Measurements from ENCODE around the gene CARS2. TPM values are rescaled to one million over a fixed set of nuclear protein-coding genes. Genes with fewer than 3 reads are reported as not detected.
"Not testable (repeated sequence)": the region's sequence is repeated elsewhere in the genome, so short reads cannot be mapped to it uniquely, and the experiment has no call there.

CARS2 gene
- total and polyA plus RNA-seq, 5 donors from 2014 or later = 23.1 to 71.4 (median 35.2) TPM

- Mint-ChIP-seq H3K4me1 (no peaks in the 10 kb centered on the region), H3K9me3 (peaks cover 0 to 1% (median 0%) of the 10 kb centered on the region in 7 donors), H3K27ac (no peak overlapping the region), H3K36me3 (peaks cover 33% of the 10 kb centered on the region), H3K27me3 (no peaks in the 10 kb centered on the region), H3K4me3 (no peak overlapping the region)
- ATAC-seq (ENCODE audit: low read depth in 2 of 2) (peak in 1 of 2 donors; percentile 22), DNase-seq (no peak)
- no peaks in the 10 kb centered on the region for H3K4me1 ChIP-seq (ENCODE audit: control insufficient read depth, insufficient read depth, low read length, poor library complexity, severe bottlenecking)
- no peaks in the 10 kb centered on the region for H3K27me3 ChIP-seq (ENCODE audit: control insufficient read depth, insufficient read depth, low read length)
- no peaks in the 10 kb centered on the region for H3K9me3 ChIP-seq (ENCODE audit: control insufficient read depth in 2 of 2, low read length in 2 of 2)
- H3K36me3 ChIP-seq (ENCODE audit: control insufficient read depth, insufficient read depth, low read length) = peaks cover 79% of the 10 kb centered on the region
- H3K4me3 ChIP-seq (ENCODE audit: low read depth, low read length) = no peak overlapping the region
- no peak overlapping the region for H3K27ac ChIP-seq (ENCODE audit: insufficient read depth, low read length, poor library complexity, severe bottlenecking)
These were observed 68.2 kb downstream of the CARS2 start for GRCh38 chr13:110637747-110638146.

- Mint-ChIP-seq H3K4me3 (no peak overlapping the region), H3K27ac (peak overlapping the region in 1 of 3 donors; percentile 14), H3K9me3 (peaks cover 0 to 1% (median 0%) of the 10 kb centered on the region in 7 donors), H3K4me1 (no peaks in the 10 kb centered on the region), H3K27me3 (no peaks in the 10 kb centered on the region), H3K36me3 (peaks cover 33% of the 10 kb centered on the region)
- Histone ChIP-seq H3K27ac (ENCODE audit: insufficient read depth, low read length, poor library complexity, severe bottlenecking) (no peak overlapping the region), H3K4me1 (ENCODE audit: control insufficient read depth, insufficient read depth, low read length, poor library complexity, severe bottlenecking) (no peaks in the 10 kb centered on the region), H3K27me3 (ENCODE audit: control insufficient read depth, insufficient read depth, low read length) (no peaks in the 10 kb centered on the region), H3K9me3 (ENCODE audit: control insufficient read depth in 2 of 2, low read length in 2 of 2) (no peaks in the 10 kb centered on the region), H3K36me3 (ENCODE audit: control insufficient read depth, insufficient read depth, low read length) (peaks cover 75% of the 10 kb centered on the region), H3K4me3 (ENCODE audit: low read depth, low read length) (no peak overlapping the region)
- ATAC-seq (ENCODE audit: low read depth in 2 of 2) = no peak
- no peak for DNase-seq
These were observed 68.6 kb downstream of the CARS2 start for GRCh38 chr13:110637275-110637674.

- H3K4me3 ChIP-seq (ENCODE audit: low read depth, low read length) = no peak overlapping the region
- H3K9me3 ChIP-seq (ENCODE audit: control insufficient read depth in 2 of 2, low read length in 2 of 2) = no peaks in the 10 kb centered on the region
- ATAC-seq (ENCODE audit: low read depth in 2 of 2) (no peak), DNase-seq (no peak)
- Mint-ChIP-seq H3K4me3 (no peak overlapping the region), H3K9me3 (peaks cover 0 to 1% (median 0%) of the 10 kb centered on the region in 7 donors), H3K27me3 (no peaks in the 10 kb centered on the region), H3K36me3 (peaks cover 36% of the 10 kb centered on the region), H3K27ac (no peak overlapping the region), H3K4me1 (peaks cover 0 to 3% (median 0%) of the 10 kb centered on the region in 4 donors)
- peaks cover 73% of the 10 kb centered on the region for H3K36me3 ChIP-seq (ENCODE audit: control insufficient read depth, insufficient read depth, low read length)
- no peaks in the 10 kb centered on the region for H3K4me1 ChIP-seq (ENCODE audit: control insufficient read depth, insufficient read depth, low read length, poor library complexity, severe bottlenecking)
- H3K27me3 ChIP-seq (ENCODE audit: control insufficient read depth, insufficient read depth, low read length) = no peaks in the 10 kb centered on the region
- H3K27ac ChIP-seq (ENCODE audit: insufficient read depth, low read length, poor library complexity, severe bottlenecking) = no peak overlapping the region
These were observed 69.2 kb downstream of the CARS2 start for GRCh38 chr13:110636701-110637201.

- DNase-seq (no peak), ATAC-seq (ENCODE audit: low read depth in 2 of 2) (no peak)
- no peaks in the 10 kb centered on the region for H3K4me1 ChIP-seq (ENCODE audit: control insufficient read depth, insufficient read depth, low read length, poor library complexity, severe bottlenecking)
- Mint-ChIP-seq H3K9me3 (peaks cover 0 to 1% (median 0%) of the 10 kb centered on the region in 7 donors), H3K27ac (no peak overlapping the region), H3K4me1 (peaks cover 0 to 3% (median under 1%) of the 10 kb centered on the region in 4 donors), H3K36me3 (peaks cover 33% of the 10 kb centered on the region), H3K4me3 (no peak overlapping the region), H3K27me3 (no peaks in the 10 kb centered on the region)
- H3K9me3 ChIP-seq (ENCODE audit: control insufficient read depth in 2 of 2, low read length in 2 of 2) = no peaks in the 10 kb centered on the region
- H3K4me3 ChIP-seq (ENCODE audit: low read depth, low read length) = no peak overlapping the region
- peaks cover 66% of the 10 kb centered on the region for H3K36me3 ChIP-seq (ENCODE audit: control insufficient read depth, insufficient read depth, low read length)
- no peak overlapping the region for H3K27ac ChIP-seq (ENCODE audit: insufficient read depth, low read length, poor library complexity, severe bottlenecking)
- no peaks in the 10 kb centered on the region for H3K27me3 ChIP-seq (ENCODE audit: control insufficient read depth, insufficient read depth, low read length)
These were observed 69.9 kb downstream of the CARS2 start for GRCh38 chr13:110636053-110636475.

GRCh38 chr13:110635405-110636002 is 70.4 kb downstream of the CARS2 start:
- ATAC-seq (ENCODE audit: low read depth in 2 of 2) (no peak), DNase-seq (no peak)
- no peaks in the 10 kb centered on the region for H3K9me3 ChIP-seq (ENCODE audit: control insufficient read depth in 2 of 2, low read length in 2 of 2)
- Mint-ChIP-seq H3K27ac (no peak overlapping the region), H3K4me3 (no peak overlapping the region), H3K36me3 (peaks cover 37% of the 10 kb centered on the region), H3K4me1 (peaks cover 0 to 9% (median 6%) of the 10 kb centered on the region in 4 donors), H3K27me3 (no peaks in the 10 kb centered on the region), H3K9me3 (peaks cover 0 to 1% (median 0%) of the 10 kb centered on the region in 7 donors)
- H3K27me3 ChIP-seq (ENCODE audit: control insufficient read depth, insufficient read depth, low read length) = no peaks in the 10 kb centered on the region
- H3K4me3 ChIP-seq (ENCODE audit: low read depth, low read length) = no peak overlapping the region
- no peaks in the 10 kb centered on the region for H3K4me1 ChIP-seq (ENCODE audit: control insufficient read depth, insufficient read depth, low read length, poor library complexity, severe bottlenecking)
- H3K27ac ChIP-seq (ENCODE audit: insufficient read depth, low read length, poor library complexity, severe bottlenecking) = no peak overlapping the region
- peaks cover 68% of the 10 kb centered on the region for H3K36me3 ChIP-seq (ENCODE audit: control insufficient read depth, insufficient read depth, low read length)

GRCh38 chr13:110634558-110634957 is 71.4 kb downstream of the CARS2 start:
- H3K36me3 ChIP-seq (ENCODE audit: control insufficient read depth, insufficient read depth, low read length) = peaks cover 59% of the 10 kb centered on the region

GRCh38 chr13:110633776-110634175 is 72.1 kb downstream of the CARS2 start:
- no peaks in the 10 kb centered on the region for H3K27me3 Mint-ChIP-seq
- no peak overlapping the region for H3K4me3 ChIP-seq (ENCODE audit: low read depth, low read length)
- ATAC-seq (ENCODE audit: low read depth in 2 of 2) (no peak), DNase-seq (no peak)
- no peaks in the 10 kb centered on the region for H3K27me3 ChIP-seq (ENCODE audit: control insufficient read depth, insufficient read depth, low read length)
- no peak overlapping the region for H3K27ac ChIP-seq (ENCODE audit: insufficient read depth, low read length, poor library complexity, severe bottlenecking)
- no peak overlapping the region for H3K27ac Mint-ChIP-seq
- H3K9me3 ChIP-seq (ENCODE audit: control insufficient read depth in 2 of 2, low read length in 2 of 2) = no peaks in the 10 kb centered on the region
- no peak overlapping the region for H3K4me3 Mint-ChIP-seq
- peaks cover 29% of the 10 kb centered on the region for H3K36me3 Mint-ChIP-seq
- no peaks in the 10 kb centered on the region for H3K4me1 ChIP-seq (ENCODE audit: control insufficient read depth, insufficient read depth, low read length, poor library complexity, severe bottlenecking)
- H3K9me3 Mint-ChIP-seq = peaks cover 0 to 2% (median 0%) of the 10 kb centered on the region in 7 donors
- peaks cover 55% of the 10 kb centered on the region for H3K36me3 ChIP-seq (ENCODE audit: control insufficient read depth, insufficient read depth, low read length)
- H3K4me1 Mint-ChIP-seq = peaks cover 0 to 26% (median 19%) of the 10 kb centered on the region in 4 donors

More at GRCh38 chr13:110634558-110634957, 71.4 kb downstream of the CARS2 start:
- H3K36me3 Mint-ChIP-seq = peaks cover 31% of the 10 kb centered on the region
- no peaks in the 10 kb centered on the region for H3K9me3 ChIP-seq (ENCODE audit: control insufficient read depth in 2 of 2, low read length in 2 of 2)
- DNase-seq = no peak
- H3K4me1 ChIP-seq (ENCODE audit: control insufficient read depth, insufficient read depth, low read length, poor library complexity, severe bottlenecking) = no peaks in the 10 kb centered on the region
- H3K27me3 ChIP-seq (ENCODE audit: control insufficient read depth, insufficient read depth, low read length) = no peaks in the 10 kb centered on the region
- H3K27me3 Mint-ChIP-seq = no peaks in the 10 kb centered on the region
- no peak overlapping the region for H3K4me3 Mint-ChIP-seq
- no peak overlapping the region for H3K27ac ChIP-seq (ENCODE audit: insufficient read depth, low read length, poor library complexity, severe bottlenecking)
- H3K4me3 ChIP-seq (ENCODE audit: low read depth, low read length) = no peak overlapping the region
- H3K4me1 Mint-ChIP-seq = peaks cover 0 to 18% (median 14%) of the 10 kb centered on the region in 4 donors
- H3K27ac Mint-ChIP-seq = no peak overlapping the region
- ATAC-seq (ENCODE audit: low read depth in 2 of 2) = no peak
- H3K9me3 Mint-ChIP-seq = peaks cover 0 to 2% (median 0%) of the 10 kb centered on the region in 7 donors

- H3K27me3 ChIP-seq (ENCODE audit: control insufficient read depth, insufficient read depth, low read length); H3K4me1 ChIP-seq (ENCODE audit: control insufficient read depth, insufficient read depth, low read length, poor library complexity, severe bottlenecking); H3K27ac ChIP-seq (ENCODE audit: insufficient read depth, low read length, poor library complexity, severe bottlenecking); ATAC-seq (ENCODE audit: low read depth in 2 of 2); H3K9me3 Mint-ChIP-seq; H3K9me3 ChIP-seq (ENCODE audit: control insufficient read depth in 2 of 2, low read length in 2 of 2); H3K4me3 ChIP-seq (ENCODE audit: low read depth, low read length); H3K4me3 Mint-ChIP-seq; DNase-seq; H3K27me3 Mint-ChIP-seq: not testable (repeated sequence)
- peaks cover 55% of the 10 kb centered on the region for H3K36me3 ChIP-seq (ENCODE audit: control insufficient read depth, insufficient read depth, low read length)
- H3K36me3 Mint-ChIP-seq = peaks cover 32% of the 10 kb centered on the region
- peaks cover 0 to 34% (median 25%) of the 10 kb centered on the region in 4 donors for H3K4me1 Mint-ChIP-seq
- peak overlapping the region; percentile 49 to 79 (median 61) for H3K27ac Mint-ChIP-seq
These were observed 73.7 kb downstream of the CARS2 start for GRCh38 chr13:110632255-110632654.

Data from CD4-positive, CD25-positive, alpha-beta regulatory T cell (primary cell).